Keratinocyte (primary cell): ENCODE data around the gene KLF7. TPM values are rescaled to one million over a fixed set of nuclear protein-coding genes. Genes with fewer than 3 reads are reported as not detected.
A peak's percentile ranks its signal among the peaks of the same experiment; 100 is the strongest.

Experiments
- DNase-seq: peaks from one replicate; pipeline ENCODE4 v3.0.0-alpha.2; 2011; ENCODE audit warnings: low read depth, missing footprints, low spot score
- FAIRE-seq: peaks from 2 replicates; lab custom pipeline; 2011; peaks lifted over from hg19 to GRCh38; lab: Jason Lieb, UNC
- H2AFZ ChIP-seq: 2 replicates; pipeline ENCODE4 v1.6.0; 2012; ENCODE audit warnings: low read length, control low read depth, inconsistent platforms; ENCODE audit not compliant: control insufficient read depth
- H3K27ac ChIP-seq: 2 replicates; pipeline ENCODE4 v1.5.1; 2011; ENCODE audit warnings: low read length; ENCODE audit not compliant: control insufficient read depth, insufficient read depth
- H3K27me3 ChIP-seq: 3 replicates; pipeline ENCODE4 v1.6.0; 2011; ENCODE audit warnings: low read length; ENCODE audit not compliant: control insufficient read depth, insufficient read depth; ENCODE audit errors: extremely low read depth
- H3K36me3 ChIP-seq, 2 experiments: 2 replicates in 1 of 2; 3 replicates in 1 of 2; pipeline ENCODE4 v1.5.1; 2011; ENCODE audit warnings: low read length in 2 of 2, mild to moderate bottlenecking in 1 of 2; ENCODE audit not compliant: control insufficient read depth in 2 of 2, insufficient read depth in 2 of 2; ENCODE audit errors: extremely low read depth in 1 of 2
- H3K4me1 ChIP-seq: 3 replicates; pipeline ENCODE4 v1.5.1; 2011; ENCODE audit warnings: low read length; ENCODE audit not compliant: control insufficient read depth, insufficient read depth; ENCODE audit errors: extremely low read depth
- H3K4me2 ChIP-seq: 3 replicates; pipeline ENCODE4 v1.6.0; 2011; ENCODE audit warnings: low read depth, low read length; ENCODE audit not compliant: control insufficient read depth, insufficient read depth; ENCODE audit errors: extremely low read depth
- H3K4me3 ChIP-seq, 3 experiments: fragments of 200-600 bp in 1 of 3; sonication (generic) in 1 of 3; 2 replicates in 2 of 3; 3 replicates in 1 of 3; pipeline ENCODE4 v1.5.1; 2011 to 2016; ENCODE audit warnings: low read length in 3 of 3, mild to moderate bottlenecking in 3 of 3, control low read depth in 2 of 3, inconsistent platforms in 1 of 3, low read depth in 1 of 3, mixed read lengths in 1 of 3, mixed run types in 1 of 3, moderate library complexity in 1 of 3; ENCODE audit not compliant: control insufficient read depth in 2 of 3, insufficient read depth in 2 of 3; ENCODE audit errors: extremely low read depth in 1 of 3
- H3K79me2 ChIP-seq: 2 replicates; pipeline ENCODE4 v1.6.0; 2012; ENCODE audit warnings: low read length; ENCODE audit not compliant: control insufficient read depth, insufficient read depth
- H3K9ac ChIP-seq: 3 replicates; pipeline ENCODE4 v1.6.0; 2011; ENCODE audit warnings: low read length; ENCODE audit not compliant: control insufficient read depth, insufficient read depth; ENCODE audit errors: extremely low read depth
- H3K9me1 ChIP-seq: 3 replicates; pipeline ENCODE4 v1.6.0; 2011; ENCODE audit warnings: low read length; ENCODE audit not compliant: control insufficient read depth, insufficient read depth; ENCODE audit errors: extremely low read depth
- H3K9me3 ChIP-seq: 2 replicates; pipeline ENCODE4 v1.5.1; 2012; ENCODE audit warnings: low read depth, low read length; ENCODE audit not compliant: control insufficient read depth
- H4K20me1 ChIP-seq: 3 replicates; pipeline ENCODE4 v1.6.0; 2011; ENCODE audit warnings: low read length; ENCODE audit not compliant: control insufficient read depth, insufficient read depth; ENCODE audit errors: extremely low read depth
- CTCF ChIP-seq, 3 experiments: IDR thresholded peaks in 1 of 3; conservative IDR thresholded peaks in 1 of 3; optimal IDR thresholded peaks in 1 of 3; 2 replicates in 2 of 3; 3 replicates in 1 of 3; pipeline versions ENCODE3 to v1.5.1; 2011; ENCODE audit warnings: low read length in 3 of 3, mild to moderate bottlenecking in 3 of 3, moderate library complexity in 2 of 3, control low read depth in 1 of 3, inconsistent platforms in 1 of 3; ENCODE audit not compliant: insufficient read depth in 2 of 3; ENCODE audit errors: extremely low read depth in 1 of 3
- EZH2 ChIP-seq: IDR thresholded peaks from one replicate; pipeline ENCODE4 v1.6.1; 2012; ENCODE audit warnings: inconsistent platforms, mild to moderate bottlenecking, low read length, moderate library complexity
- dilution Hi-C: fragments of 300-500 bp; cut with MboI; formaldehyde crosslinking; loops from one replicate; pipeline ENCODE4 v1.7.0; 2020; ENCODE audit warnings: low sequenced_read_pairs; ENCODE audit not compliant: extremely low pct_ligation_motif_present
- polyA plus RNA-seq, 5 experiments: library from polyadenylated mRNA; depleted of rRNA in 3 of 5; stranded (reverse) in 3 of 5; stranded (forward) in 1 of 5; unstranded in 1 of 5; fragments of >200 nt; gene quantifications; 1 replicate in 1 of 5; 2 replicates in 3 of 5; 3 replicates in 1 of 5; pipeline versions ENCODE4 v1.2.1 to v1.2.3, GENCODE V29; 2011 to 2012; ENCODE audit warnings: missing spikeins in 2 of 5, low read depth in 1 of 5, low replicate concordance in 1 of 5

The KLF7 gene
- polyA plus RNA-seq, 1 donor (not counting 4 experiments of a cell fraction or from before 2014, with no cell fraction given), result 44.7 TPM

- TF ChIP-seq EZH2, result no peak
- H4K20me1 ChIP-seq, result no peaks in the 10 kb centered on the region
- H3K9me1 ChIP-seq, result peaks cover 2% of the 10 kb centered on the region
- peaks cover 99% of the 10 kb centered on the region for H3K79me2 ChIP-seq
- no peak overlapping the region for H2AFZ ChIP-seq
- peak; percentile 26 for FAIRE-seq
- H3K4me3 ChIP-seq, result no peak overlapping the region
- H3K4me1 ChIP-seq, result peaks cover 55% of the 10 kb centered on the region
- dilution Hi-C loops, result no loop called here
- H3K36me3 ChIP-seq, result peaks cover 2 to 18% of the 10 kb centered on the region in 2 experiments
- no peaks in the 10 kb centered on the region for H3K27me3 ChIP-seq
- no peak for DNase-seq
- no peak overlapping the region for H3K4me2 ChIP-seq
- H3K27ac ChIP-seq, result no peak overlapping the region
- H3K9me3 ChIP-seq, result no peaks in the 10 kb centered on the region
- H3K9ac ChIP-seq, result no peak overlapping the region
Observed at GRCh38 chr2:207130958-207131521, 34.7 kb downstream of the KLF7 start.

- H3K9ac ChIP-seq, result no peak overlapping the region
- H3K9me1 ChIP-seq, result peaks cover 2% of the 10 kb centered on the region
- FAIRE-seq (peak; percentile 13), DNase-seq (no peak)
- H3K4me2 ChIP-seq, result no peak overlapping the region
- H3K9me3 ChIP-seq, result no peaks in the 10 kb centered on the region
- H3K4me3 ChIP-seq, result no peak overlapping the region
- no peak overlapping the region for H2AFZ ChIP-seq
- peaks cover 99% of the 10 kb centered on the region for H3K79me2 ChIP-seq
- peaks cover 2 to 17% of the 10 kb centered on the region in 2 experiments for H3K36me3 ChIP-seq
- no peak overlapping the region for H3K27ac ChIP-seq
- dilution Hi-C loops, result no loop called here
- peaks cover 43% of the 10 kb centered on the region for H3K4me1 ChIP-seq
- H3K27me3 ChIP-seq, result no peaks in the 10 kb centered on the region
- no peak for TF ChIP-seq CTCF (optimal IDR thresholded peaks at IDR 0.05 in 1 of 3, IDR thresholded peaks at IDR 0.05 in 1 of 3, conservative IDR thresholded peaks at IDR 0.05 in 1 of 3; ENCODE audit: extremely low read depth in 1 of 3, insufficient read depth in 2 of 3, low read length in 3 of 3)
- no peak for TF ChIP-seq EZH2
- H4K20me1 ChIP-seq, result no peaks in the 10 kb centered on the region
Observed at GRCh38 chr2:207129821-207130220, 35.9 kb downstream of the KLF7 start.

- H3K27ac ChIP-seq, result no peak overlapping the region
- H3K4me2 ChIP-seq, result no peak overlapping the region
- no peak overlapping the region for H2AFZ ChIP-seq
- H3K4me1 ChIP-seq, result peaks cover 34% of the 10 kb centered on the region
- H4K20me1 ChIP-seq, result no peaks in the 10 kb centered on the region
- peak; percentile 46 for FAIRE-seq
- no peak overlapping the region for H3K9ac ChIP-seq
- H3K9me1 ChIP-seq, result peaks cover 2% of the 10 kb centered on the region
- H3K4me3 ChIP-seq, result no peak overlapping the region
- H3K79me2 ChIP-seq, result peaks cover 99% of the 10 kb centered on the region
- DNase-seq, result no peak
- H3K27me3 ChIP-seq, result no peaks in the 10 kb centered on the region
- TF ChIP-seq CTCF (optimal IDR thresholded peaks at IDR 0.05 in 1 of 3, IDR thresholded peaks at IDR 0.05 in 1 of 3, conservative IDR thresholded peaks at IDR 0.05 in 1 of 3; ENCODE audit: extremely low read depth in 1 of 3, insufficient read depth in 2 of 3, low read length in 3 of 3) (no peak), EZH2 (no peak)
- H3K36me3 ChIP-seq, result peaks cover 3 to 23% of the 10 kb centered on the region in 2 experiments
- dilution Hi-C loops, result no loop called here
- no peaks in the 10 kb centered on the region for H3K9me3 ChIP-seq
Observed at GRCh38 chr2:207128867-207129266, 36.9 kb downstream of the KLF7 start.
